ENCODE measurements around the gene ANKRD63.
A peak's percentile ranks its signal among the peaks of the same experiment; 100 is the strongest.

Gene ANKRD63

DNA sequence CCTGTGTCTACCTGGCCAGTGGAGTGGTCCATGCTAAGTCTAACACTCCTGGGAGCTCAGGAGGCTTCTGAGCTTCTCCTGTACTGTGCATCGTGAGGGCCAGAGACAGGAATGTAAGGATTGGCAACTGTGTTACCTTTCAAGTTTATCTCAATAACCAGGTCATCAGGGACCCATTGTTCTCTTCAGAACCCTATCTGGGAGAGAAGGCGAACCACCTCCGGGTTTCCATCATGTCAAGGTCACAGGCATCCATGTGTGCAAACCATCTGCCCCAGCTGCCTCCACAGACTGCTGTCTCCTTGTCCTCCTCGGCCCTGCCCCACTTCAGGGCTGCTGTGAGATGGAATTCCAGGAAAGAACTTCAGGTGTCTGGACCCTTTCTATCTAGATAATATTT is 5.9 kb downstream of the ANKRD63 start:
- no peak for DNase-seq

DNA sequence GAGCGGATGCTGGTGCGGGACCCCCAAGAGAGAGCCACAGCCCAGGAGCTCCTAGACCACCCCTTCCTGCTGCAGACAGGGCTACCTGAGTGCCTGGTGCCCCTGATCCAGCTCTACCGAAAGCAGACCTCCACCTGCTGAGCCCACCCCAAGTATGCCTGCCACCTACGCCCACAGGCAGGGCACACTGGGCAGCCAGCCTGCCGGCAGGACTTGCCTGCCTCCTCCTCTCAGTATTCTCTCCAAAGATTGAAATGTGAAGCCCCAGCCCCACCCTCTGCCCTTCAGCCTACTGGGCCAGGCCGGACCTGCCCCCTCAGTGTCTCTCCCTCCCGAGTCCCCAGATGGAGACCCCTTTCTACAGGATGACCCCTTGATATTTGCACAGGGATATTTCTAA is 6.9 kb downstream of the ANKRD63 start:
- DNase-seq, result no peak

DNA sequence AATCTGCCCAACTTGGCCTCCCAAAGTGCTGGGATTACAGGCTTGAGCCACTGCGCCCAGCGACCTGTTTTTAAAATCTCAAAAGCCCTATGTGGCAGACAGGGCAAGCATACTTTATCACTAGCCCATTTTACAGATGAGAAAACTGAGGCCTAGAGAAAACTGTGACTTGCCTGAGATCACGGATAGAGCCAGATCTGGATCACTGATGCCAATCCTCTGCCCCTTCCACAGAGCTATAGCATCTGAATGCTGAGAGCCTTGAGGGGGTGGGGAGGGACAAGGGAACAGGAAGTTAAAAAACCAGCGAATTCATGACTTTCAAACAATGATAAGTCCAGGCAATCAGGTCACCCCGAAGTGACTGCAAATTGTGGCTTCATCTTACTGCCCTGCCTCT is 7.3 kb downstream of the ANKRD63 start:
- peak; percentile 50 for DNase-seq

DNA sequence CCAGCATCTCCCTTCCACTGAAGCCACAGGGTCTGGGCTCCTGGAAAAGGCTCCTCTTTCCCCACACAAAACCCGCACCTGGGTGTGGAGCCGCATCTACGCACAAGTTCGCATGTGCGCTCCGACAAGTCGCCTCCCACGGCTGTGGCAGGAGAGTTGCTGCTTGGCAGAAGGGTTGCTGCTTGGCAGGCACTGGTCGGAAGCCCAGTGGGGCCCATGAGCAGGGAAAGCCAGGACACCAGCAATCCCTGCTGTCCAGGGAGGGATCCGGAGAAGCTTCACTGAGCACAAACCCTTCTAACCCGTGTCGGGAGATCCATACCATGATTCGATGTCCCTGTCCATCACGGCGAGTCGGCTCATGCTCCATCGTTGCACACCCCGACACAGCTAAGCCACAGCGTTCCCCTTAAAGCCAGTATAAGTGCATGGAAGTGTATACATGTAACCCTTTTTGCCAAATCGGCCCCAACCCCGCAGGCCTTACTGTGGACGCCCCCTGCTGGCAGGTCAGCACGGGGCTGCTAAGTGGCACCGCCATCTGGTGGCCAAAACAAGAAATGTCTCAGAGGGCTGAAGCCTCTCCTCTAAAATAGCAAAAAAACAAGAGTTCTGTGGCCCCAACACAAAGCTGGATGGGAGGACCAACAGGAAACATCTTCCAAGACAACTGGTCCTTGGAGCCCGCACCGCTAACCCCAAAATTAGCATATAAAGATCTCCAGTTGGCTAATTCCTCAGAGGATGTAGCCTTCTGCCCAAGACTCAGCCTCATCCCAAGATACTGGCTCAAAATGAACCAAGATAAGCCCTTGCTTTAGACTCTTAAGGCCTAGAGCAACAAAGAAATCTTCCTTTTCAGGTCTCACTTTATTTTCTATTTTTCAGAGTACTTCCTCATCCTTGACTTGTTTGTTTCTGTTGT is 8.3 kb downstream of the ANKRD63 start:
- DNase-seq, result peak; percentile 94

DNA sequence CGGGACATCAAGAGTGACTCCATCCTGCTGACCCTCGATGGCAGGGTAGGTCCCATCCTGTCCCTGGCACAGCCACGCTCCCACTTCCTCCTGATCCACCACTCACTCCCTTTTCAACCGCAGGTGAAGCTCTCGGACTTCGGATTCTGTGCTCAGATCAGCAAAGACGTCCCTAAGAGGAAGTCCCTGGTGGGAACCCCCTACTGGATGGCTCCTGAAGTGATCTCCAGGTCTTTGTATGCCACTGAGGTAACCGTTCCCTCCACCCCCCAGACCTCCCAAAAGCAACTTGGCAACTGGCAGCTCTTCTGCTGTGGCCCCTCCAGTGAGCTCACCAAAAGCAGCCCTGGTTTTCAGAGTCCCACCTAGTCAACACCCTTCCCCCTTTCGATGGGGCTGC is 9.4 kb downstream of the ANKRD63 start:
- DNase-seq, result no peak

DNA sequence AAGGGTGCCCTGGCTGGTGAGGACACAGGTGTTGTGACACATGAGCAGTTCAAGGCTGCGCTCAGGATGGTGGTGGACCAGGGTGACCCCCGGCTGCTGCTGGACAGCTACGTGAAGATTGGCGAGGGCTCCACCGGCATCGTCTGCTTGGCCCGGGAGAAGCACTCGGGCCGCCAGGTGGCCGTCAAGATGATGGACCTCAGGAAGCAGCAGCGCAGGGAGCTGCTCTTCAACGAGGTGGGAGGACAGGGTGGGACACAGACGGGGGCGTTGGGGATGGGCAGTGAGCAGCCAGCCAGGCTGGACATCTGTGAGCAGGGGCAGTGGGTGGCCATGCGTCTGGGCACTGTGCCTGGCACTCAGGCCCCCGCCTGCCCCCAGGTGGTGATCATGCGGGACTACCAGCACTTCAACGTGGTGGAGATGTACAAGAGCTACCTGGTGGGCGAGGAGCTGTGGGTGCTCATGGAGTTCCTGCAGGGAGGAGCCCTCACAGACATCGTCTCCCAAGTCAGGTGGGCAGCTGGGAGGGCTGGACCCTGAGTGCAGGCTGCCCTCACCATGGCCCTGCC is 10.3 kb downstream of the ANKRD63 start:
- peak; percentile 47 for DNase-seq

DNA sequence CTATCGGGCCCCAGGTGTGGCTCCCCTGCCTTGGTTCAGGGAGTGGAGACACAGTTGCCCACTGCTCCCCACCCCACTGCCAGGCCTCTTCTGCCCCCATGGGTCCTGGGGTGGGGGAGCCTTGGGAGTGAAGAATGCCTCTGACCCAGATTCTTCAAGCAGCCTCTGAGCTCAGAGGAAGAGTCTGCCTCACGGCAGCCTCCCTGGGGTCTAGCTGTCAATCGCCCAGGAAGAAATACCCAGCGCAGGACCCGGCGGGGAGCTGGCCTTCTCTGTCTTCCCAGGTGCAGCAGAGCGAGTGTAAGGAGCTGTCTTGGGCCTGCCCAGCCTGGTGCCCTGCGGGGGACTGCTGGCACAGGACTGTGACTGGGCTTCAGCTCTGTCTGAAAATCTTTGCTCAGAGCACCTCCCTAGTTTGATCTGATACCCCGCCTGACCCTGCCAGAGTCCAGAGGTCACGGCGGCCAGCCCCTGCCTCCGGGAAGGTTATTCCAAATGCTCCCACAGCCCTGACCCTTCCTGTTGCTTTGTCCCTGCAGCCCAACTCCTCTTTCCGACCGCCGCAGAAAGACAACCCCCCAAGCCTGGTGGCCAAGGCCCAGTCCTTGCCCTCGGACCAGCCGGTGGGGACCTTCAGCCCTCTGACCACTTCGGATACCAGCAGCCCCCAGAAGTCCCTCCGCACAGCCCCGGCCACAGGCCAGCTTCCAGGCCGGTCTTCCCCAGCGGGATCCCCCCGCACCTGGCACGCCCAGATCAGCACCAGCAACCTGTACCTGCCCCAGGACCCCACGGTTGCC is 11.0 kb downstream of the ANKRD63 start:
- no peak for DNase-seq

DNA sequence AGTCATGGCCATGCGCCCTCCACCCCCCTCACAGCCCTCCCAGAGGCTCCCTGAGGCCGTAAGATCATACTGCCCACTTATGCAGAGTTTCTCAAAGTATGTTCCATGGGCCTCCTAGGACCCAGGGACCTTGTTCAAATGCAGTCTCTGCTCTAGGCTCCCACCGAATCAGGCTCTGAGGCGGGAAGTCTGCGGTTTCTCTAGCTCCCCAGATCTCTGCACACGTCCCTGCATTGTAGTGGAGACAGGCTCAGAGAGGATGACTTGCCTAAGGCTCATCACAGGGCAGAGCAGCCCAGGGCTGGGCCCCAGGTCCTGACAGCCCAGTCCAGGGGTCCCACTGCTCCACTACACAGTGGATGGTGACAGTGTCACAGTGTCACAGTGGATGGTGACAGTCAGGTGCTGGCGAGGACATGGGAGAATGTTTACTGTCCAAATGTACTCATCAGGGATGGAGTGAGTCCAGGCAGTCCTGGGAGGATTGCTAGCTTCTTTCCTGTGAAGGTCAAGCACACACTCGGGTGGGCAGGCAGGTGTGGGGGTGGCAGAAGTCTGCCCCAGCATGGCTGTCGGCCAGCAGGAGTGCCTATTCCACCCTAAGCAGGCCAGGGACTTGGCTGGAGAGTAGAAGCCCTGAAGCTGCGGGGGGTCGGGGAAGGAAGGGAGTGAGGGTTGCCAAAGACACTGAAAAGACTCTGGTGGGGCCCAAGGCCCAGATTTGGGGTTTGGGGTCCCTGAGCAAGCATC is 12.4 kb downstream of the ANKRD63 start:
- no peak for DNase-seq

DNA sequence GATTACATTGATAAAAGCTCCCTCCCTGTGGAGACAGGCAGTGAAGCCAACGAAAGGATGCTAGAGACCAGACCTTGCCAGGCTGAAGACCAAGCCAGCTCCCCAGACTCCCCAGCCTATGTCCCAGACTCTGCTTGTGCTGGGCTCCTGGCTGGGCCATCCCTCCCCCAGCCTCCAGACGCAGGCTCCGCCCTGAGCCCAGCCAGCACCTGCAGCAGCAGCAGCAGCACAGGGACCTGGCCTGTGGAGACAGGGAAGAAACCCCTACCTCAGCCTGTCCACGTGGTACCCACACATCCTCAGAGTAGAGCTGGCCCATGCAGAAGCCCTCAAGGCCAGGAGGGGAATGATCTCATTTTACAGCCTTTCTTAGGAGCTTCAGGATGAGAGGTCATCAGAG is 13.3 kb downstream of the ANKRD63 start:
- DNase-seq, result no peak

DNA sequence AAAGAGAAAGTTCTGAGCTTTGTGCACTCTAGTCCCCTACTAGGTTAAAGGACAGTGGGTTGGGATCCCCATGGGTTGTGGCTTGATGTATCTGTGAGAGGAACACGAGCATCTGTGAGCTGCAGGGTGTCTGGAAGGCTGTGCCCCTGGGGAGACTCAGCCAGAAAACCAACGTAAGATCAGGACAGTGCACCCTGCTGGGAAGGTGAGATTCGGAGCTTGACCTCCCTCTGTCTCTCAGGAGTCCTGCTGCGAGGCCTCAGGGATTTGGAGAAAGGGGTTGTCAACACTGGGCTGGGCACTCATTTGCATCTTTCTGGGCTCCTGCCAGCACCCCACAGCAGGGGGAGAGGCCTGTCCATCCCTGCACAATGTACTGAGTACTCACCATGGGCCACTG is 15.2 kb downstream of the ANKRD63 start:
- no peak for DNase-seq

DNA sequence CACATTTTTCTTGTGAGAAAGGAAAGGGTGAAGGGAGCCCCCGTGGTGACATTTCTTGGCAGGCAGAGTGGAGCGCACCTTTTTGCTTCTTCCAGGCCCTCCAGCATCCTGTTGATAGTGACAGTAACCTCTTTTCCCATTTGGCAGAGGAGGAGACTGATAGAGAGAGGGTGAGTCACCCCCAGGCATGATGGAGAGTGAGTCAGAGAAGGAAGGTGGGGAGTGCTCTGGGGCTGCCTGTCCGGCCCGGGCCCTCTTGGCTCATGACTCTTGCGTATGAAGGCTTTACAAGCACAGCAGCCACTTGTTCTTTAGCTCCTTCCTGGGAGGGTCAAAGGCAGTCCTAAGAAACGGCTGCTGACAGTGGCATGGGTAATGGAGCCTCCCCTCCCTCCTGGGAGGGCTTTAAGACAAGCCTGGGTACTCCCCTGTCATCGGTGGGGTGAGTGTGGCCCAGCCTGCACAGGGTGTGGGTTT is 16.0 kb downstream of the ANKRD63 start:
- DNase-seq, result peak; percentile 51

DNA sequence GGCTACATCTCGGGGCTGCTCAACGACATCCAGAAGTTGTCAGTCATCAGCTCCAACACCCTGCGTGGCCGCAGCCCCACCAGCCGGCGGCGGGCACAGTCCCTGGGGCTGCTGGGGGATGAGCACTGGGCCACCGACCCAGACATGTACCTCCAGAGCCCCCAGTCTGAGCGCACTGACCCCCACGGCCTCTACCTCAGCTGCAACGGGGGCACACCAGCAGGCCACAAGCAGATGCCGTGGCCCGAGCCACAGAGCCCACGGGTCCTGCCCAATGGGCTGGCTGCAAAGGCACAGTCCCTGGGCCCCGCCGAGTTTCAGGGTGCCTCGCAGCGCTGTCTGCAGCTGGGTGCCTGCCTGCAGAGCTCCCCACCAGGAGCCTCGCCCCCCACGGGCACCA is 17.0 kb downstream of the ANKRD63 start:
- DNase-seq, result no peak

DNA sequence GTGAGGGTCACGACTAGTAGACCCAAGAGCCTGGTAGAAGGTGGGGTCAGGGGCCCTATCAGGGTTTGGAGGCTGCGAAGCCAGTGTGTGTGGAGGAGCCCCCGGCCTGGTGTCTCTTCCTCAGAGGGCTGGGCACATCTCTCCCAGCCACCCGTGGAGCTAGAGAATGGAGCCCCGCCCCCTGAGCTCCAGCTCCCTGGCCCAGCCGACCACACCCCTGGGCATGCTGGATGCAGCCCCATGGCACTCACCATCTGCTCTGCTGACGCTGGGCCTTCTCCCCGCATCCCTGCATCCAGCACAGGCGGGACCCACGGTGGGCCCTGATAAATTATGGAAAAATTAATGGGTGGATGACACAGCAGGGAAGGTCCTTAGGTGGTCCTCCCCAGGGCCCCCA is 17.5 kb downstream of the ANKRD63 start:
- DNase-seq, result no peak

DNA sequence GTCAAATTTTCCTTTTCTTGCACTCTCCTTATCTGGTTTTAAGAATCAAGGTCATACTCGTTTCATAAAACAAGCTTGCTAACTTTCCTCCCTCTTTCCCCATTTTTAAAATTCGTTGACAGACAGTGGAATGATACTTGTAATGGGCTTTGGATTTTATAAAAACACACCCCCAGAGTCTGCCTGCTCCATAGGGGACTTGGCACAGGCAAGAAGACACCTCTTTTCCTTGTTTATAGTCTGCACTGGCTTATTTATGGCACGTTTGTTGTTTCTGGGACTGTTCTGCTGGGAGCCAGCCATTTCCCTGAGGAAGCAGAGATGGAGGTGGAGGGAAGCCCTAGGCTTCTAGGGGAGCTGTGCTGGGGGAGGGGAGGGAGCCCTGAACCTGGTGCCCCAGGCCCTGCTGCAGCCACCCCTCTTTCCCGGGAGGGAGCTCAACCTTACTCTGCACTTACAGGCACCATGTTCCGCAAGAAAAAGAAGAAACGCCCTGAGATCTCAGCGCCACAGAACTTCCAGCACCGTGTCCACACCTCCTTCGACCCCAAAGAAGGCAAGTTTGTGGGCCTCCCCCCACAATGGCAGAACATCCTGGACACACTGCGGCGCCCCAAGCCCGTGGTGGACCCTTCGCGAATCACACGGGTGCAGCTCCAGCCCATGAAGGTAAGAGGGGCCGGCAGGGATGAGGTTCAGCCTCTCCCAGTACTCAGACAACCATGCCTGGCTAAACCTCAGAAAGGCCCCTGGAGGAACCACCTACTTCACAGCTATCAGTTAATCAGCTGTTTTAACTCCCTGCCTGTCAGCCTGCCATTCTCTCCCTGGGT is 18.3 kb downstream of the ANKRD63 start:
- DNase-seq, result no peak

DNA sequence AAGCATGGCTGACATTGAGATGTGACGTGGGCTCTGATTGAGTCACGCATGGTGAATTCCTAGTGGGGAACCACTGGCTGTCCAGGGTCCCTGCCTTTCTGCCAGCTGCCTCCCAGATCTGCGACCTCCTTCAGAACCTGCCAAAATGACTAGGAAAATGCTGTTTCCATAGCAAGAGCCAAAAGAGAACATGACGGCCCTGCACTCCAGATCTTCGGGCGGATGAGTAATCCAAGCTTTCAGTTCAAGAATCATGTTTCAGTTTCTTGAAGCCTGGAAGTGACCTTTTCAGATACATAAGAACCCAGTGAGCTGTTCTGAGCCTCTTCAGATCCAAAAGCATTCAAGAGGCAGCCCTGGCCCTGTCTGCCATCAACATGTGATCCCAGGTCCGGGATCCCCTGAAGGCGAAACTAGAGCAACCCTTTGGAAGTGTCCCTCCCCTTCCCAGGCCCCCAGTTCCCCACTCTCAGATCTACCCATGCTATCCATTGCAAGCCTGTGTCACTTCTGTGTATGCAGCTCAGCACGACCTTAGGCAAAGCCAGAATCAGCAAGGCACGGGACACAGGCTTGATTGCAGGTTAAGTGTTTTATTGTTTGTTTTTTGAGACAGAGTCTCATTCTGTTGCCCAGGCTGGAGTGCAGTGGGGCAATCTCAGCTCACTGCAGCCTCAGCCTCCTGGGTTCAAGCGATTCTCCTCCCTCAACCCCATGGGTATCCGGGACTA is 19.7 kb downstream of the ANKRD63 start:
- DNase-seq, result no peak

DNA sequence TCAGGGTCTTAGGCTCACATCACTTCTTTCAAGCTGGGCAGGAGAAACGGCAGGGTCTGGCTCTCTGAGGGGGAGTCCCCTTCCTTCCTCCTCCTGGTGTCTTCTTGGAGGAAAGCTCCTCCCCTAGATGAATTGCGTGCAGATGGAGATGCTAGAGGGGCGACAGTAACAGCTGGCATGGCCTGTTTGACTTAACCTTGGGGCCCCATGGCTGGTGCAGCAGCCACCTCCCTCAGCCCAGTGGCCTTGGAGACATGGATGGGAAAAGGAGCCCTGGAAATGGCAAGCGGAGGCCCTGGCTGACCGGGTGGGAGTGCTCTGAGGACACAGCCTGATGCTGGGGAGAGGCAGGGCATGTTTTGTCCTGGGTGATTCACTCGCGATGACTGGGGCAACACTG is 23.8 kb downstream of the ANKRD63 start:
- no peak for DNase-seq

DNA sequence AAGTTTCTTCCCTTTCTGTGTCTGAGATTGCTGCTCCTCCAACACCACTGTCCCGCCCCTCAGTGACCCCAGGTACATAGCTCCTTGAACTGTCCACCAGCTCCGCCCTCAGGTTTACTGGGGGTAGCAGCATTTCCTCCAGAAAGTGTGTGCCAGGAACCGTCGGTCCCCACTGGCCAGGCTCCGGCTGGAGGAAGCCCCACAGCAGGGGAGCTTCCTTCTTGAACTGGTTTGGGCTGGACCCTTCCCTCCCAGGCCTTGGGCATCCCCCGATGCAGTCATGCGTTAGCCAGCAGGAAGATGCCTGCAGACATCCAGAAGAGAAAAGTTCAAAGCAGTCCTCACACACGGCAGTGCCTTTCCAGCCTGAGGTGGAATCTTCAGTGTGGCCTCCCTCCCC is 24.3 kb downstream of the ANKRD63 start:
- DNase-seq, result no peak

DNA sequence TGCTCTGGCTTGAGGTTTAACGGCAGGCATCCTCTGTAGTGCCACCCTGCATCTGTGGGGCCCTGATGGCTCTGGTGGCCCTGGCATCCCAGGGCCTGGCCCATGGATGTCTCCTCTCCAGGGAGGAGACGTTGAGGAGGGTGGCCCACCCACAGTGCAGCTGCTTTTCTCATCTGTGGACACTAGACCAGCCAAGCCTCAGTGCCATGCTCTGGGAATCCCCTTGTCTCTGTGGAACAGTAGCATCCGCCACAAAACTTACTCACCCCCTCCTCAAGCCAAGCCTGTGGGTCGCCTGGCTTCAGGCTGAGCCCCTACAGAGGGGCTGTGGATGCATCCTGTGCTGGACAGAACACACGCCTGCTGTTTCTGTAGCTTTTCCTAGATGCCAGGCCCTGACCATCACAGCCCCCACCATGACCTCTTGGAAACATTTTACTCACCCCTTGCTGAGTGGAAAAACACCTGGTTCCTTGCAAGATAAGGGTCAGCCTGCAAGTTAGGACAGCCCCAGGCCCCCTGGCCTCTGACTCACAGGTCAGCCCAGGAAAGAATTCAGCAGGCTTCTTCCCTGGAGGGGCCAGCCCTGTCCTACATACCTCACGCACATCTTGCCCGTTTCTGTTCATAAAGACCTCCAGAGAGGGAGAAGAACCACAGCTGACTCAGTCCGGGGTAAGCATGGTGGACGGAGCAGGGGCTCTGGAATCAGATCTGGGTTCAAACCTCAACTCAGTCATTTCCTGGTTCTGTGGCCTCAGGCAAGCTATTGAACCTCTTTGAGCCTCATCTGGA is 25.0 kb downstream of the ANKRD63 start:
- DNase-seq, result no peak

DNA sequence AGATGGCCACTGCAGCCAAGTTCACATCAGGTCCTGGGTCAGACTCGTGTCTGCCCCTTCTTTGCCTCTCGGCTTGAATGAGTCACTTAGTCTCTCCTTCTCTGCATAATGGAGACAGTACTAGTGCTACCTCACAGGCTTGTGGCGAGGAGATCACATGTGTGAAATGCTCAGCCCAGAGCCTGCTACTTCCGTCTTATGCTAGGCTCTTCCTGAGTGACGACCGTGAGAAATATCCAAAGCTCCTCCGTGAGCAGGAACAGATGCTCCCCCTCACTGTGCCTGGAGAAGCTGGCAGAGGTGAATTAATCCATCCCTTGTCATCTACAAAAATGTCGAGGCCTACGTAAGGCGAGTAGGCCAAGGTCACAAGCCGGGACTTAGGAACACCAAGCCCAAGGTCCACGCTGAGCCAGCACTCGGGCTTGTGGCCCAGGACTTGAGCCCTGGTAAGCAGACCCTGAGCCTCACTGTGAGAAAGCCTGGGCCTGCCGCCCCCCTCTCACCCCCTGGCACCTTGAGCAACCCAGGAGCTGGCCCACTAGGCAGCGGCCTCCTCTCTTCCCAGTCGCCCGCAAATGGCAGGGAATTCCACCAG is 26.1 kb downstream of the ANKRD63 start:
- no peak for DNase-seq

DNA sequence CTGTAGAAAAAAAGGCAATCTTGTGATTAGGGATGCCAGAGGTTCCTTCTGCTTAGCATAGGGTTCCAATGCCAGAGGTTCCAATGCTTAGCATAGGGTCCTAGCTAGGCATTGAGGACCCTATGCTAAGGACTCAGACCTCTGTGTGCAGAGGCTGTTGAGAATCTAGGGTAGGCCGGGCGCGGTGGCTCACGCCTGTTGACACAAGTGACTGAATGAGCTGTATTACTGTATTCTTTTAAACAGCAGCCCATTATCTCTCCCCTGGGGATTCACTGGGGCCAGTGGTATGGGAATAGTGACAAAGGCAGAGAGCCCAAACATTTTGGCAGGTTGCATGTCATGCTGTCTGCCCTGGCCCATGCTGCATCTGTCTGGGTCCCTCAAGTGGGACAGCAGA is 27.8 kb downstream of the ANKRD63 start:
- DNase-seq, result no peak
